Keratinocyte (primary cell): ENCODE results near the gene PLEKHA1. TPM values are rescaled to one million over a fixed set of nuclear protein-coding genes. Genes with fewer than 3 reads are reported as not detected.

Experiments
- DNase-seq: peaks from one replicate; pipeline ENCODE4 v3.0.0-alpha.2; 2011; ENCODE audit warnings: low read depth, missing footprints, low spot score
- FAIRE-seq: peaks from 2 replicates; lab custom pipeline; 2011; peaks lifted over from hg19 to GRCh38; lab: Jason Lieb, UNC
- H2AFZ ChIP-seq: 2 replicates; pipeline ENCODE4 v1.6.0; 2012; ENCODE audit warnings: low read length, control low read depth, inconsistent platforms; ENCODE audit not compliant: control insufficient read depth
- H3K27ac ChIP-seq: 2 replicates; pipeline ENCODE4 v1.5.1; 2011; ENCODE audit warnings: low read length; ENCODE audit not compliant: control insufficient read depth, insufficient read depth
- H3K27me3 ChIP-seq: 3 replicates; pipeline ENCODE4 v1.6.0; 2011; ENCODE audit warnings: low read length; ENCODE audit not compliant: control insufficient read depth, insufficient read depth; ENCODE audit errors: extremely low read depth
- H3K36me3 ChIP-seq, 2 experiments: 2 replicates in 1 of 2; 3 replicates in 1 of 2; pipeline ENCODE4 v1.5.1; 2011; ENCODE audit warnings: low read length in 2 of 2, mild to moderate bottlenecking in 1 of 2; ENCODE audit not compliant: control insufficient read depth in 2 of 2, insufficient read depth in 2 of 2; ENCODE audit errors: extremely low read depth in 1 of 2
- H3K4me1 ChIP-seq: 3 replicates; pipeline ENCODE4 v1.5.1; 2011; ENCODE audit warnings: low read length; ENCODE audit not compliant: control insufficient read depth, insufficient read depth; ENCODE audit errors: extremely low read depth
- H3K4me2 ChIP-seq: 3 replicates; pipeline ENCODE4 v1.6.0; 2011; ENCODE audit warnings: low read depth, low read length; ENCODE audit not compliant: control insufficient read depth, insufficient read depth; ENCODE audit errors: extremely low read depth
- H3K4me3 ChIP-seq, 3 experiments: fragments of 200-600 bp in 1 of 3; sonication (generic) in 1 of 3; 2 replicates in 2 of 3; 3 replicates in 1 of 3; pipeline ENCODE4 v1.5.1; 2011 to 2016; ENCODE audit warnings: low read length in 3 of 3, mild to moderate bottlenecking in 3 of 3, control low read depth in 2 of 3, inconsistent platforms in 1 of 3, low read depth in 1 of 3, mixed read lengths in 1 of 3, mixed run types in 1 of 3, moderate library complexity in 1 of 3; ENCODE audit not compliant: control insufficient read depth in 2 of 3, insufficient read depth in 2 of 3; ENCODE audit errors: extremely low read depth in 1 of 3
- H3K79me2 ChIP-seq: 2 replicates; pipeline ENCODE4 v1.6.0; 2012; ENCODE audit warnings: low read length; ENCODE audit not compliant: control insufficient read depth, insufficient read depth
- H3K9ac ChIP-seq: 3 replicates; pipeline ENCODE4 v1.6.0; 2011; ENCODE audit warnings: low read length; ENCODE audit not compliant: control insufficient read depth, insufficient read depth; ENCODE audit errors: extremely low read depth
- H3K9me1 ChIP-seq: 3 replicates; pipeline ENCODE4 v1.6.0; 2011; ENCODE audit warnings: low read length; ENCODE audit not compliant: control insufficient read depth, insufficient read depth; ENCODE audit errors: extremely low read depth
- H3K9me3 ChIP-seq: 2 replicates; pipeline ENCODE4 v1.5.1; 2012; ENCODE audit warnings: low read depth, low read length; ENCODE audit not compliant: control insufficient read depth
- H4K20me1 ChIP-seq: 3 replicates; pipeline ENCODE4 v1.6.0; 2011; ENCODE audit warnings: low read length; ENCODE audit not compliant: control insufficient read depth, insufficient read depth; ENCODE audit errors: extremely low read depth
- EZH2 ChIP-seq: IDR thresholded peaks from one replicate; pipeline ENCODE4 v1.6.1; 2012; ENCODE audit warnings: inconsistent platforms, mild to moderate bottlenecking, low read length, moderate library complexity
- dilution Hi-C: fragments of 300-500 bp; cut with MboI; formaldehyde crosslinking; loops from one replicate; pipeline ENCODE4 v1.7.0; 2020; ENCODE audit warnings: low sequenced_read_pairs; ENCODE audit not compliant: extremely low pct_ligation_motif_present
- polyA plus RNA-seq, 5 experiments: library from polyadenylated mRNA; depleted of rRNA in 3 of 5; stranded (reverse) in 3 of 5; stranded (forward) in 1 of 5; unstranded in 1 of 5; fragments of >200 nt; gene quantifications; 1 replicate in 1 of 5; 2 replicates in 3 of 5; 3 replicates in 1 of 5; pipeline versions ENCODE4 v1.2.1 to v1.2.3, GENCODE V29; 2011 to 2012; ENCODE audit warnings: missing spikeins in 2 of 5, low read depth in 1 of 5, low replicate concordance in 1 of 5
- TF ChIP-seq, protein P1 (sequence below), 3 experiments: IDR thresholded peaks in 1 of 3; conservative IDR thresholded peaks in 1 of 3; optimal IDR thresholded peaks in 1 of 3; 2 replicates in 2 of 3; 3 replicates in 1 of 3; pipeline versions ENCODE3 to v1.5.1; 2011; ENCODE audit warnings: low read length in 3 of 3, mild to moderate bottlenecking in 3 of 3, moderate library complexity in 2 of 3, control low read depth in 1 of 3, inconsistent platforms in 1 of 3; ENCODE audit not compliant: insufficient read depth in 2 of 3; ENCODE audit errors: extremely low read depth in 1 of 3

Gene PLEKHA1
- polyA plus RNA-seq, 1 donor (not counting 4 experiments of a cell fraction or from before 2014, with no cell fraction given) = 66.7 TPM

DNA sequence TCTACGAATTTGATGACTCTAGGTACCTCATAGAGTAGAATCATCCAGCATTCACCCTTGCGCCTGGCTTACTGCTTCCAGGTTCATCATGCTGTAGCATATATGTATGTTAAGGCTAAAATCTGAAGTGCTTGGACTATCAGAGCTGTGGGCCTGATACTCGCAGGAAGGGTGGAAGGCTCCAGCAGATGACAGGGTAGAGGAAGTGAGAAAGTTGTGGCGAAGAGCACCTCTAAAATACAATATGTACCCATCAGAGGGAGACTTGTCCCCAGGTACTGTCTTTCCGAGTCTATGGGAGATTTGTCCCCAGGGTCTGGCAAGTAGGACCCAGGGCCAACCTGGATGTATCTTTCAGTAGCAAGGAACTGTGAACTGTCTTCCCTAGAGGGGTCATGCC, 48.1 kb upstream of the PLEKHA1 start:
- Histone ChIP-seq H4K20me1 (no peaks in the 10 kb centered on the region), H3K79me2 (no peaks in the 10 kb centered on the region), H3K9ac (no peak overlapping the region), H3K4me3 (no peak overlapping the region), H2AFZ (no peak overlapping the region), H3K27ac (no peak overlapping the region), H3K36me3 (no peaks in the 10 kb centered on the region), H3K9me1 (no peaks in the 10 kb centered on the region), H3K27me3 (no peaks in the 10 kb centered on the region), H3K9me3 (no peaks in the 10 kb centered on the region), H3K4me1 (peaks cover 23% of the 10 kb centered on the region), H3K4me2 (no peak overlapping the region)
- dilution Hi-C loops = no loop called here
- FAIRE-seq = no peak
- TF ChIP-seq, protein P1, sequence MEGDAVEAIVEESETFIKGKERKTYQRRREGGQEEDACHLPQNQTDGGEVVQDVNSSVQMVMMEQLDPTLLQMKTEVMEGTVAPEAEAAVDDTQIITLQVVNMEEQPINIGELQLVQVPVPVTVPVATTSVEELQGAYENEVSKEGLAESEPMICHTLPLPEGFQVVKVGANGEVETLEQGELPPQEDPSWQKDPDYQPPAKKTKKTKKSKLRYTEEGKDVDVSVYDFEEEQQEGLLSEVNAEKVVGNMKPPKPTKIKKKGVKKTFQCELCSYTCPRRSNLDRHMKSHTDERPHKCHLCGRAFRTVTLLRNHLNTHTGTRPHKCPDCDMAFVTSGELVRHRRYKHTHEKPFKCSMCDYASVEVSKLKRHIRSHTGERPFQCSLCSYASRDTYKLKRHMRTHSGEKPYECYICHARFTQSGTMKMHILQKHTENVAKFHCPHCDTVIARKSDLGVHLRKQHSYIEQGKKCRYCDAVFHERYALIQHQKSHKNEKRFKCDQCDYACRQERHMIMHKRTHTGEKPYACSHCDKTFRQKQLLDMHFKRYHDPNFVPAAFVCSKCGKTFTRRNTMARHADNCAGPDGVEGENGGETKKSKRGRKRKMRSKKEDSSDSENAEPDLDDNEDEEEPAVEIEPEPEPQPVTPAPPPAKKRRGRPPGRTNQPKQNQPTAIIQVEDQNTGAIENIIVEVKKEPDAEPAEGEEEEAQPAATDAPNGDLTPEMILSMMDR (optimal IDR thresholded peaks at IDR 0.05 in 1 of 3, IDR thresholded peaks at IDR 0.05 in 1 of 3, conservative IDR thresholded peaks at IDR 0.05 in 1 of 3; ENCODE audit: extremely low read depth in 1 of 3, insufficient read depth in 2 of 3, low read length in 3 of 3) = no peak
- TF ChIP-seq EZH2 = no peak
- DNase-seq = no peak

DNA sequence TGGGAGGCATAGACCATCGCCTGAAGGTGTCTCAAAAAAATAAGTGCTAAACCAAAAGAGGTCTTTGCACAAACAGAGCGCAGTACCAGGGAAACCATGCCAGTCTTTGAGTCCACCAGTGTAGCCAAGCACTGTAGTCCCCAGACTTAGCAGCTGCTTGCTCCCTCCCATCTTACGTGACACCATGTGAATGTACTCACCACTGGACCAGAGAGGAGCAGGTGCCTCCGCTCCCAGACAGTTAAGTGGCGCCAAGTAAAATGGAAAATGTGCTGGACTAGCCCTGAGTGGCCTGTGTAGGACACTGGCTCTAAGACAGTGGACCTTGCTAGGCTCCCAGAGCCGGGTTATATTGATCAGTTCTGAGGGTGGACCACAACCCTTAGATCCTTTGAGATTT, 47.7 kb upstream of the PLEKHA1 start:
- H3K36me3 ChIP-seq = no peaks in the 10 kb centered on the region
- H3K79me2 ChIP-seq = no peaks in the 10 kb centered on the region
- TF ChIP-seq, protein P1 (optimal IDR thresholded peaks at IDR 0.05 in 1 of 3, IDR thresholded peaks at IDR 0.05 in 1 of 3, conservative IDR thresholded peaks at IDR 0.05 in 1 of 3; ENCODE audit: extremely low read depth in 1 of 3, insufficient read depth in 2 of 3, low read length in 3 of 3) = no peak
- no peak for TF ChIP-seq EZH2
- H3K4me2 ChIP-seq = no peak overlapping the region
- no peak overlapping the region for H3K9ac ChIP-seq
- H3K4me3 ChIP-seq = no peak overlapping the region
- H3K27ac ChIP-seq = no peak overlapping the region
- no peak for DNase-seq
- no peaks in the 10 kb centered on the region for H3K9me3 ChIP-seq
- H2AFZ ChIP-seq = no peak overlapping the region
- H3K4me1 ChIP-seq = peaks cover 23% of the 10 kb centered on the region
- dilution Hi-C loops = no loop called here
- no peaks in the 10 kb centered on the region for H3K27me3 ChIP-seq
- no peak for FAIRE-seq
- no peaks in the 10 kb centered on the region for H4K20me1 ChIP-seq
- H3K9me1 ChIP-seq = no peaks in the 10 kb centered on the region
